ENCODE results near the gene GATAD2A.

- TF ChIP-seq CTCF (IDR thresholded peaks at IDR 0.05) (no peak), POLR2A (IDR thresholded peaks at IDR 0.05) (no peak)
Observed at GRCh38 chr19:19387108-19387507, 18.4 kb upstream of the GATAD2A start.

Data from sigmoid colon (tissue), 3 donors.